ENCODE results near the gene SLC49A3.
"Not testable (repeated sequence)": the region's sequence is repeated elsewhere in the genome, so short reads cannot be mapped to it uniquely, and the experiment has no call there.

DNA sequence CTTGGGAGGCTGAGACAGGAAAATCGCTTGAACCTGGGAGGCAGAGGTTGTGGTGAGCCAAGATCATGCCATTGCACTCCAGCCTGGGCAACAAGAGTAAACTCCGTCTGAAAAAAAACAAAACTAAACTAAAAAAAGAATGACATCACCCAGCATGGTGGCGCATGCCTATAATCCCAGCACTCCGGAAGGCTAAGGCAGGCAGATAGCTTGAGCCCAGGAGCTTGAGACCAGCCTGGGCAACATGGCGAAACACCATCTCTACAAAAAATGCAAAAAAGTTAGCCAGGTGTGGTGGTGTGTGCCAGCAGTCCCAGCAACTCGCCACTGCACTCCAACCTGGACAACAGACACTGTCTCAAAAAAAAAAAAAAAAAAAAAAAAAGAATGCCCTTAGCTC lies 46.6 kb downstream of the SLC49A3 start:
- TF ChIP-seq, protein P1, sequence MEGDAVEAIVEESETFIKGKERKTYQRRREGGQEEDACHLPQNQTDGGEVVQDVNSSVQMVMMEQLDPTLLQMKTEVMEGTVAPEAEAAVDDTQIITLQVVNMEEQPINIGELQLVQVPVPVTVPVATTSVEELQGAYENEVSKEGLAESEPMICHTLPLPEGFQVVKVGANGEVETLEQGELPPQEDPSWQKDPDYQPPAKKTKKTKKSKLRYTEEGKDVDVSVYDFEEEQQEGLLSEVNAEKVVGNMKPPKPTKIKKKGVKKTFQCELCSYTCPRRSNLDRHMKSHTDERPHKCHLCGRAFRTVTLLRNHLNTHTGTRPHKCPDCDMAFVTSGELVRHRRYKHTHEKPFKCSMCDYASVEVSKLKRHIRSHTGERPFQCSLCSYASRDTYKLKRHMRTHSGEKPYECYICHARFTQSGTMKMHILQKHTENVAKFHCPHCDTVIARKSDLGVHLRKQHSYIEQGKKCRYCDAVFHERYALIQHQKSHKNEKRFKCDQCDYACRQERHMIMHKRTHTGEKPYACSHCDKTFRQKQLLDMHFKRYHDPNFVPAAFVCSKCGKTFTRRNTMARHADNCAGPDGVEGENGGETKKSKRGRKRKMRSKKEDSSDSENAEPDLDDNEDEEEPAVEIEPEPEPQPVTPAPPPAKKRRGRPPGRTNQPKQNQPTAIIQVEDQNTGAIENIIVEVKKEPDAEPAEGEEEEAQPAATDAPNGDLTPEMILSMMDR (conservative IDR thresholded peaks at IDR 0.05; ENCODE audit: low read depth in 2 of 2): not testable (repeated sequence)
- TF ChIP-seq EZH2phosphoT487 (IDR thresholded peaks at IDR 0.05; ENCODE audit: unreplicated experiment); NANOG (IDR thresholded peaks at IDR 0.05; ENCODE audit: borderline replicate concordance); EZH2 (IDR thresholded peaks at IDR 0.05; ENCODE audit: low read depth, unreplicated experiment); POLR2AphosphoS5 (IDR thresholded peaks at IDR 0.05; ENCODE audit: low read depth); CREB1 (CRISPR knock-in tag; IDR thresholded peaks at IDR 0.05; ENCODE audit: low read depth); ZNF331 (CRISPR knock-in tag; IDR thresholded peaks at IDR 0.05; ENCODE audit: low read depth): not testable (repeated sequence)
- TF ChIP-seq, protein P2, sequence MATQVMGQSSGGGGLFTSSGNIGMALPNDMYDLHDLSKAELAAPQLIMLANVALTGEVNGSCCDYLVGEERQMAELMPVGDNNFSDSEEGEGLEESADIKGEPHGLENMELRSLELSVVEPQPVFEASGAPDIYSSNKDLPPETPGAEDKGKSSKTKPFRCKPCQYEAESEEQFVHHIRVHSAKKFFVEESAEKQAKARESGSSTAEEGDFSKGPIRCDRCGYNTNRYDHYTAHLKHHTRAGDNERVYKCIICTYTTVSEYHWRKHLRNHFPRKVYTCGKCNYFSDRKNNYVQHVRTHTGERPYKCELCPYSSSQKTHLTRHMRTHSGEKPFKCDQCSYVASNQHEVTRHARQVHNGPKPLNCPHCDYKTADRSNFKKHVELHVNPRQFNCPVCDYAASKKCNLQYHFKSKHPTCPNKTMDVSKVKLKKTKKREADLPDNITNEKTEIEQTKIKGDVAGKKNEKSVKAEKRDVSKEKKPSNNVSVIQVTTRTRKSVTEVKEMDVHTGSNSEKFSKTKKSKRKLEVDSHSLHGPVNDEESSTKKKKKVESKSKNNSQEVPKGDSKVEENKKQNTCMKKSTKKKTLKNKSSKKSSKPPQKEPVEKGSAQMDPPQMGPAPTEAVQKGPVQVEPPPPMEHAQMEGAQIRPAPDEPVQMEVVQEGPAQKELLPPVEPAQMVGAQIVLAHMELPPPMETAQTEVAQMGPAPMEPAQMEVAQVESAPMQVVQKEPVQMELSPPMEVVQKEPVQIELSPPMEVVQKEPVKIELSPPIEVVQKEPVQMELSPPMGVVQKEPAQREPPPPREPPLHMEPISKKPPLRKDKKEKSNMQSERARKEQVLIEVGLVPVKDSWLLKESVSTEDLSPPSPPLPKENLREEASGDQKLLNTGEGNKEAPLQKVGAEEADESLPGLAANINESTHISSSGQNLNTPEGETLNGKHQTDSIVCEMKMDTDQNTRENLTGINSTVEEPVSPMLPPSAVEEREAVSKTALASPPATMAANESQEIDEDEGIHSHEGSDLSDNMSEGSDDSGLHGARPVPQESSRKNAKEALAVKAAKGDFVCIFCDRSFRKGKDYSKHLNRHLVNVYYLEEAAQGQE (IDR thresholded peaks at IDR 0.05; ENCODE audit: unreplicated experiment): not testable (repeated sequence)
